ENCODE results near the gene FGFR3. TPM values are rescaled to one million over a fixed set of nuclear protein-coding genes. Genes with fewer than 3 reads are reported as not detected.

FGFR3 gene
- polyA plus RNA-seq, 1 donor from 2014 or later = 0.48 TPM

GRCh38 chr4:1797861-1798579 is 4.9 kb downstream of the FGFR3 start:
- no peaks in the 10 kb centered on the region for H3F3A ChIP-seq (ENCODE audit: insufficient read depth, low read length, poor library complexity, severe bottlenecking)
- no peak overlapping the region for H3K4me3 ChIP-seq (ENCODE audit: low read length)
- H3K9me2 ChIP-seq (ENCODE audit: insufficient read depth, low read length) = no peaks in the 10 kb centered on the region
- H2AFZ ChIP-seq (ENCODE audit: low read depth, low read length) = no peak overlapping the region
- H3K4me2 ChIP-seq (ENCODE audit: low read length) = no peak overlapping the region
- peaks cover 34% of the 10 kb centered on the region for H3K27me3 ChIP-seq (ENCODE audit: insufficient read depth, low read depth, low read length)
- TF ChIP-seq SMC3 (conservative IDR thresholded peaks at IDR 0.05; ENCODE audit: poor library complexity) = no peak
- H3K9ac ChIP-seq (ENCODE audit: low read length) = no peak overlapping the region
- no peaks in the 10 kb centered on the region for H3K79me2 ChIP-seq (replicated peaks; ENCODE audit: insufficient read depth, low read length)
- no peaks in the 10 kb centered on the region for H4K20me1 ChIP-seq (ENCODE audit: insufficient read depth)
- H3K9me3 ChIP-seq (ENCODE audit: low read length) = no peaks in the 10 kb centered on the region
- H3K36me3 ChIP-seq (ENCODE audit: insufficient read depth, low read length) = no peaks in the 10 kb centered on the region
- no peak overlapping the region for H3K27ac ChIP-seq (ENCODE audit: low read length)

DNA sequence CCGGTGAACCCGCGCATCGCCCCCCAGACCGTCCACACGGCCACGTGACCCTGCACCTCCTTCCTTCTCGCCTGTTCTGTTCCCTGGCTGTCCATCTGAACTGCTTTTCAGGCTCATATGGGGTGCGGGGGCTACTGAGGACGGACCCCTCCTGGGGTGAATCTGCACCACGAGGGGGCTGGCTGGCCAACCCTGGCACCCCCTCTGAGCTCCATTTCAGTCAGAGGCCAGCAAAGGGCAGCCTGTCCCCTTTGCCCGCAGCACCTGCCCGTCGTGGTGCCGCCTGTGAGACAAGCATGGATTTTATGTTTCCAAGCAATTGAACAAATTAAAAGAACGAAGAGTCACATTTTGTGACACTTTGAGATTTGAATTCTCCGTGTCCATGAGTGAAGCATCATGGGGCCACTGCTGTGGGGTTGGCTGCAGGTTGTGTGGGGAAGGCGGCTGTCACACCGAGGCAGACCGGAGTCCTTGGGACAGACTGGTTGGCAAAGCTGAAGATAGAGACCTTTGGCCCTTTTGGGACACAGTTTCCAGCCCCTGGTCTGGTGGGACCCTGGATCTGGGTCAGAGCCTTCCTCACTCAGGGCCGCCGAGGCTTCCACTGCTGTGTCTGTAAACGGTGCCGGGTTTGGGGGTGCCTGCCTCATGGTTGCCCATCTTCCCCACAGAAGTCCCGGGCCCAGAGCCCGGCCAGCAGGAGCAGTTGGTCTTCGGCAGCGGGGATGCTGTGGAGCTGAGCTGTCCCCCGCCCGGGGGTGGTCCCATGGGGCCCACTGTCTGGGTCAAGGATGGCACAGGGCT is 5.7 kb downstream of the FGFR3 start:
- Histone ChIP-seq H4K20me1 (ENCODE audit: insufficient read depth) (no peaks in the 10 kb centered on the region), H2AFZ (ENCODE audit: low read depth, low read length) (no peak overlapping the region), H3K9me2 (ENCODE audit: insufficient read depth, low read length) (no peaks in the 10 kb centered on the region), H3K79me2 (replicated peaks; ENCODE audit: insufficient read depth, low read length) (no peaks in the 10 kb centered on the region), H3K9me3 (ENCODE audit: low read length) (no peaks in the 10 kb centered on the region), H3K36me3 (ENCODE audit: insufficient read depth, low read length) (no peaks in the 10 kb centered on the region), H3F3A (ENCODE audit: insufficient read depth, low read length, poor library complexity, severe bottlenecking) (no peaks in the 10 kb centered on the region), H3K9ac (ENCODE audit: low read length) (no peak overlapping the region), H3K27ac (ENCODE audit: low read length) (no peak overlapping the region), H3K4me2 (ENCODE audit: low read length) (no peak overlapping the region), H3K4me3 (ENCODE audit: low read length) (no peak overlapping the region), H3K27me3 (ENCODE audit: insufficient read depth, low read depth, low read length) (peaks cover 34% of the 10 kb centered on the region)
- TF ChIP-seq POLR2AphosphoS5 (IDR thresholded peaks at IDR 0.05) (no peak), TAF1 (IDR thresholded peaks at IDR 0.05; ENCODE audit: low read depth) (no peak), EZH2 (IDR thresholded peaks at IDR 0.05; ENCODE audit: borderline replicate concordance, insufficient read depth, low read length, poor library complexity, severe bottlenecking) (no peak), EP300 (conservative IDR thresholded peaks at IDR 0.05; ENCODE audit: poor library complexity, severe bottlenecking) (no peak), RAD21 (conservative IDR thresholded peaks at IDR 0.05) (no peak), SMC3 (conservative IDR thresholded peaks at IDR 0.05; ENCODE audit: poor library complexity) (no peak), CTCF (IDR thresholded peaks at IDR 0.05; ENCODE audit: poor library complexity, severe bottlenecking) (no peak), MXI1 (conservative IDR thresholded peaks at IDR 0.05; ENCODE audit: poor library complexity, severe bottlenecking) (no peak), REST (IDR thresholded peaks at IDR 0.05; ENCODE audit: borderline replicate concordance) (no peak)
